Neural progenitor cell (in vitro differentiated cells): ENCODE results near the gene OPCML. TPM values are rescaled to one million over a fixed set of nuclear protein-coding genes. Genes with fewer than 3 reads are reported as not detected.

Experiments
- DNase-seq: peaks from one replicate; pipeline ENCODE4 v3.0.0-alpha.2; 2016; ENCODE audit warnings: low spot score
- H2AFZ ChIP-seq: fragments of 200-600 bp; sonication (generic); replicated peaks from 2 replicates; pipeline ENCODE4 v1.6.1; 2016; ENCODE audit warnings: antibody characterized with exemption
- H3F3A ChIP-seq: fragments of 200-600 bp; sonication (generic); 2 replicates; pipeline ENCODE4 v1.6.1; 2016; ENCODE audit warnings: antibody characterized with exemption, low read depth
- H3K27ac ChIP-seq: fragments of 200-600 bp; sonication (generic); 2 replicates; pipeline ENCODE4 v1.5.1; 2016; ENCODE audit warnings: mild to moderate bottlenecking
- H3K27me3 ChIP-seq: fragments of 200-600 bp; sonication (generic); 2 replicates; pipeline ENCODE4 v1.6.1; 2016; ENCODE audit warnings: mild to moderate bottlenecking, moderate library complexity
- H3K36me3 ChIP-seq: fragments of 200-600 bp; sonication (generic); 2 replicates; pipeline ENCODE4 v1.5.1; 2016
- H3K4me1 ChIP-seq: fragments of 200-600 bp; sonication (generic); 2 replicates; pipeline ENCODE4 v1.6.1; 2016; ENCODE audit warnings: mixed run types
- H3K4me2 ChIP-seq: fragments of 200-600 bp; sonication (generic); 2 replicates; pipeline ENCODE4 v1.6.1; 2016
- H3K4me3 ChIP-seq: fragments of 200-600 bp; sonication (generic); 2 replicates; pipeline ENCODE4 v1.5.1; 2016
- H3K79me2 ChIP-seq: fragments of 200-600 bp; sonication (generic); 2 replicates; pipeline ENCODE4 v1.6.1; 2016; ENCODE audit warnings: low read depth
- H3K9ac ChIP-seq: fragments of 200-600 bp; sonication (generic); 2 replicates; pipeline ENCODE4 v1.6.1; 2016
- H3K9me3 ChIP-seq: fragments of 200-600 bp; sonication (generic); 2 replicates; pipeline ENCODE4 v1.5.1; 2016; ENCODE audit warnings: low read depth
- H4K20me1 ChIP-seq: fragments of 200-600 bp; sonication (generic); 2 replicates; pipeline ENCODE4 v1.6.1; 2016; ENCODE audit warnings: low read depth
- H3K27ac Mint-ChIP-seq: 3 replicates; pipeline ENCODE4 v1.8.0; 2021; ENCODE audit warnings: mixed read lengths
- H3K27me3 Mint-ChIP-seq: 2 replicates; pipeline ENCODE4 v1.8.0; 2022; ENCODE audit warnings: low read depth, mild to moderate bottlenecking, inconsistent platforms, moderate library complexity, mixed read lengths; ENCODE audit not compliant: insufficient read depth
- H3K36me3 Mint-ChIP-seq: 3 replicates; pipeline ENCODE4 v1.8.0; 2021; ENCODE audit warnings: mixed read lengths
- H3K4me1 Mint-ChIP-seq: 3 replicates; pipeline ENCODE4 v1.8.0; 2021; ENCODE audit warnings: mixed read lengths
- H3K4me3 Mint-ChIP-seq: 3 replicates; pipeline ENCODE4 v1.8.0; 2021; ENCODE audit warnings: mild to moderate bottlenecking, moderate library complexity, mixed read lengths
- H3K9me3 Mint-ChIP-seq: 3 replicates; pipeline ENCODE4 v1.8.0; 2020; ENCODE audit warnings: mixed read lengths
- EZH2 ChIP-seq: fragments of 200-600 bp; sonication (generic); IDR thresholded peaks from 2 replicates; pipeline ENCODE4 v1.6.1; 2017; ENCODE audit warnings: antibody characterized with exemption, mild to moderate bottlenecking, moderate library complexity
- EZH2phosphoT487 ChIP-seq: fragments of 200-600 bp; sonication (generic); IDR thresholded peaks from 2 replicates; pipeline ENCODE4 v1.6.1; 2017; ENCODE audit warnings: antibody characterized with exemption
- total RNA-seq: library from RNA; depleted of rRNA; stranded (reverse); fragments of >200 nt; gene quantifications from 2 replicates; pipeline ENCODE4 v1.2.3, GENCODE V29; 2015; ENCODE audit warnings: low replicate concordance
- TF ChIP-seq, protein P1 (sequence below): fragments of 200-600 bp; sonication (generic); IDR thresholded peaks from 2 replicates; pipeline ENCODE4 v1.5.1; 2017; ENCODE audit warnings: antibody characterized with exemption, mild to moderate bottlenecking

The OPCML gene
- total RNA-seq, 1 donor from 2014 or later, result 0.02 TPM

GRCh38 chr11:132981131-132981956, 551.0 kb downstream of the OPCML start:
- no peak overlapping the region for H2AFZ ChIP-seq
- Mint-ChIP-seq H3K4me3 (no peak overlapping the region), H3K9me3 (no peaks in the 10 kb centered on the region), H3K4me1 (peaks cover 18% of the 10 kb centered on the region), H3K27ac (no peak overlapping the region), H3K36me3 (no peaks in the 10 kb centered on the region), H3K27me3 (peaks cover 4% of the 10 kb centered on the region)
- no peaks in the 10 kb centered on the region for H3K9me3 ChIP-seq
- H4K20me1 ChIP-seq, result no peaks in the 10 kb centered on the region
- H3K4me1 ChIP-seq, result peaks cover 17% of the 10 kb centered on the region
- H3K27me3 ChIP-seq, result no peaks in the 10 kb centered on the region
- no peaks in the 10 kb centered on the region for H3K36me3 ChIP-seq
- no peak overlapping the region for H3K27ac ChIP-seq
- peaks cover 3% of the 10 kb centered on the region for H3F3A ChIP-seq
- H3K4me3 ChIP-seq, result no peak overlapping the region
- TF ChIP-seq EZH2phosphoT487 (no peak), EZH2 (no peak)
- TF ChIP-seq, protein P1, sequence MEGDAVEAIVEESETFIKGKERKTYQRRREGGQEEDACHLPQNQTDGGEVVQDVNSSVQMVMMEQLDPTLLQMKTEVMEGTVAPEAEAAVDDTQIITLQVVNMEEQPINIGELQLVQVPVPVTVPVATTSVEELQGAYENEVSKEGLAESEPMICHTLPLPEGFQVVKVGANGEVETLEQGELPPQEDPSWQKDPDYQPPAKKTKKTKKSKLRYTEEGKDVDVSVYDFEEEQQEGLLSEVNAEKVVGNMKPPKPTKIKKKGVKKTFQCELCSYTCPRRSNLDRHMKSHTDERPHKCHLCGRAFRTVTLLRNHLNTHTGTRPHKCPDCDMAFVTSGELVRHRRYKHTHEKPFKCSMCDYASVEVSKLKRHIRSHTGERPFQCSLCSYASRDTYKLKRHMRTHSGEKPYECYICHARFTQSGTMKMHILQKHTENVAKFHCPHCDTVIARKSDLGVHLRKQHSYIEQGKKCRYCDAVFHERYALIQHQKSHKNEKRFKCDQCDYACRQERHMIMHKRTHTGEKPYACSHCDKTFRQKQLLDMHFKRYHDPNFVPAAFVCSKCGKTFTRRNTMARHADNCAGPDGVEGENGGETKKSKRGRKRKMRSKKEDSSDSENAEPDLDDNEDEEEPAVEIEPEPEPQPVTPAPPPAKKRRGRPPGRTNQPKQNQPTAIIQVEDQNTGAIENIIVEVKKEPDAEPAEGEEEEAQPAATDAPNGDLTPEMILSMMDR, result no peak
- H3K79me2 ChIP-seq, result no peaks in the 10 kb centered on the region
- DNase-seq, result no peak
- H3K9ac ChIP-seq, result no peak overlapping the region
- no peak overlapping the region for H3K4me2 ChIP-seq

DNA sequence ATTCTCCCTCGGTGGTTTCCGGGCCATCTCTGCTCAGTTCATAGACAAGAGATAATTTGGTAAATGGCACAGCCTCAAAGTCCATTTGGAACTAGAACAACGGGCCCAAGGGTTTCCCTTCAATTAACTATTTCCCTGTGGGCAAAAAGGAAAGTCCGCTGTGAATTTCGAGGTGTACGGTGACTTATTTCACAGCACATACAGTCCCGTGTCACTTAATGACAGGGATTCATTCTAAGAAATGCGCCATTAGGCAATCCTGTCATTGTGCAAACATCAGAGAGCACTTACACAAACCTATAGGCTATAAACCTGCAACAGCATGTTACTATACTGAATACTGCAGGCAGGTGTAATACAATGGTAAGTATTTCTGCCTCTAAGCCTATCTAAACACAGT, 551.6 kb downstream of the OPCML start:
- H3K4me1 Mint-ChIP-seq, result peaks cover 18% of the 10 kb centered on the region

DNA sequence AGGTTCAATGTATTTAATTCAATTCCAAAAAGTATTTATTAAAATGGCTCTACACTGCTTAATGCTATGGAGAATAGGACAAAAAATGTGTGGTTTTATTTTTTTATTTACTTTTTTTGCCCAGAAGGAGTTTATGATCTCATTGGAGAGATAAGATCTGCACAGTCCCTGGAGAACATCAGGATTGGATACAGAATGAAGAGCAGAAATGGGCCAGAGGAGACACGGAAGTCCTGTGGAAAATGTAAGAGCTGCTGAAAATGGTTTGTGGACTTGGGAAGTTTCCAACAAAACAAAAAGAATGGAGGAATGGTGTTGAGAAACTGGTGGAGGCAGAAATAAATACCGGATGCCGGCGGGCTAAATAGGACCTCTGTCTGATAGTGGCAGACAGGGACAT, 554.6 kb downstream of the OPCML start:
- H3K36me3 ChIP-seq, result no peaks in the 10 kb centered on the region
- no peak overlapping the region for H3K4me3 ChIP-seq
- Mint-ChIP-seq H3K4me1 (peaks cover 7% of the 10 kb centered on the region), H3K27ac (no peak overlapping the region), H3K36me3 (no peaks in the 10 kb centered on the region), H3K27me3 (peaks cover 2% of the 10 kb centered on the region), H3K9me3 (no peaks in the 10 kb centered on the region), H3K4me3 (no peak overlapping the region)
- no peak overlapping the region for H3K27ac ChIP-seq
- H3K27me3 ChIP-seq, result no peaks in the 10 kb centered on the region
- peaks cover 3% of the 10 kb centered on the region for H3K4me1 ChIP-seq
- DNase-seq, result no peak
- H3K9me3 ChIP-seq, result no peaks in the 10 kb centered on the region
- H3K79me2 ChIP-seq, result no peaks in the 10 kb centered on the region
- no peaks in the 10 kb centered on the region for H4K20me1 ChIP-seq
- H3K4me2 ChIP-seq, result no peak overlapping the region
- TF ChIP-seq, protein P1, result no peak
- TF ChIP-seq EZH2phosphoT487, result no peak
- TF ChIP-seq EZH2, result no peak
- no peaks in the 10 kb centered on the region for H3F3A ChIP-seq
- H3K9ac ChIP-seq, result no peak overlapping the region
- H2AFZ ChIP-seq, result no peak overlapping the region

More for the DNA sequence above, 551.6 kb downstream of the OPCML start:
- DNase-seq, result no peak
- no peaks in the 10 kb centered on the region for H3K9me3 Mint-ChIP-seq
- no peak overlapping the region for H3K27ac Mint-ChIP-seq
- no peaks in the 10 kb centered on the region for H4K20me1 ChIP-seq
- H3K79me2 ChIP-seq, result no peaks in the 10 kb centered on the region
- H3K4me3 Mint-ChIP-seq, result no peak overlapping the region
- H2AFZ ChIP-seq, result no peak overlapping the region
- no peak overlapping the region for H3K9ac ChIP-seq
- H3K27me3 ChIP-seq, result no peaks in the 10 kb centered on the region
- H3K9me3 ChIP-seq, result no peaks in the 10 kb centered on the region
- H3K36me3 Mint-ChIP-seq, result no peaks in the 10 kb centered on the region
- H3F3A ChIP-seq, result peaks cover 3% of the 10 kb centered on the region
- TF ChIP-seq, protein P1, result no peak
- H3K4me2 ChIP-seq, result no peak overlapping the region
- H3K36me3 ChIP-seq, result no peaks in the 10 kb centered on the region
- no peak overlapping the region for H3K4me3 ChIP-seq
- H3K27me3 Mint-ChIP-seq, result peaks cover 4% of the 10 kb centered on the region
- H3K27ac ChIP-seq, result no peak overlapping the region
- peaks cover 17% of the 10 kb centered on the region for H3K4me1 ChIP-seq
